Ureter (tissue), 1 donor: ENCODE measurements around the gene PPP4C. TPM values are rescaled to one million over a fixed set of nuclear protein-coding genes. Genes with fewer than 3 reads are reported as not detected.
"Not testable (repeated sequence)": the region's sequence is repeated elsewhere in the genome, so short reads cannot be mapped to it uniquely, and the experiment has no call there.

Experiments used
- DNase-seq: peaks from one replicate; pipeline ENCODE4 v3.0.0-alpha.2; 2020; ENCODE audit warnings: low spot score
- total RNA-seq: library from RNA; stranded (reverse); gene quantifications from one replicate; pipeline ENCODE4 v1.2.4, GENCODE V29; 2023
- donor health status: DM: yes; HTN: yes; CAD: no.

PPP4C gene
- total RNA-seq, 1 donor from 2014 or later, result 88.9 TPM

GRCh38 chr16:30096105-30096861 is 20.5 kb downstream of the PPP4C start, which contains the start of gene YPEL3:
Gene YPEL3, minus strand, starts transcription at chr16:30096213. Its CDS starts 731 bp downstream, at chr16:30095482.
- peak; percentile 94 for DNase-seq

DNA sequence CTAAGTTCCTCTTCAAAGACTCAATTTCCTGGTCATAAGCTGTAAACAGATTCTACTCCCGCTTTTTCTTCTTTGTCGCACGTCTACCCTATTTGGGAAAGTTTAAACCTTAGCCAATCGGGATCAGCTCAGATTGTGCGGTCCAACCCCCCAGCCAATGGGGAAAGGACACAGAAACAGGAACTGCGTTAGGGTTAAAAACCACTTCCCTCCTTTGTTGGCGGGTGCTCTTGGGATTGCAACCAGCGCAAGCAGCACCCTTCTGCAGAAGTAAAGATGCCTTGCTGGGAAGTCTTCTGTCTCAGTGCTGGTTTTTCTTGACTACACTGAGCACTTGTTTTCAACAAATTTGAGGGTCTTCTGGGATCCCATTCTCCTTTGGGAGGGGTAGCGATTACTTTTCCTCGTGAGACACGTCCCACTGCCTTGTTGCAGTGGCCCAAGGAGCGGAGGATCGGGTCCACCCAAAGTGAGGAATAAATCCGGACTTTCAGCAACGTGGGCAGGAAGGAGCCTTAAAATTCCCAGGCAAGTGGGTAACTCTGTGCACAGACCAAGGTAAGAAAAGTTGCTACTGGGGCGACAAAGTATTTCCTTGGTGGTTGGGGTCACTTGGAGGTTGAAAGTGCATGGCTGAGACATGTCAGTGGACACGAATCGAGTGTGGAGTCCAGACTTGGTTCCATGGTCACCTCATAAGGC is 21.2 kb downstream of the PPP4C start:
- no peak for DNase-seq

GRCh38 chr16:30104090-30104489 is 28.3 kb downstream of the PPP4C start:
- DNase-seq, result no peak

DNA sequence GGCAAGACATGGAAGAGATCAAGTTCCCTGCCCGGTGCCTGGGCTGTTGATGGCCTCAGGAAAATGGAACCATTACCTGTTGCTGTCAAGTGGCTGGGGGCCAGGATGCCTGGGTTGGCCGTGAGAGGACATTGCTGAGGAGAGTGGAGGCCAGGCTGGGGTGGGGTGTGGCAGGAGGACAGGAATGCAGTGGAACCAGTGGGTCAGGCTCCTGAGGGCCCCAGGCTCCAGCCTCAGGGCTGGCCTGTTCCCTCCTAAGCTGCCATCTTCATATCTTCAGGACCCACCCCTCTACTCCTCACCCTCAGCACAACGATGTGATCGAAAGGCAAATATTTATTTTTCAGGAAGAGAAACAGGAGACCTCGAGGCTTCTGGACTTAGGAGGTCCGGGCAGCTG is 28.7 kb downstream of the PPP4C start:
- peak; percentile 72 for DNase-seq

GRCh38 chr16:30108059-30108850 is 32.5 kb downstream of the PPP4C start:
- DNase-seq, result no peak

GRCh38 chr16:30110661-30111060 is 34.9 kb downstream of the PPP4C start:
- no peak for DNase-seq

- DNase-seq, result no peak
These were observed 36.6 kb downstream of the PPP4C start for GRCh38 chr16:30112197-30113030.

DNA sequence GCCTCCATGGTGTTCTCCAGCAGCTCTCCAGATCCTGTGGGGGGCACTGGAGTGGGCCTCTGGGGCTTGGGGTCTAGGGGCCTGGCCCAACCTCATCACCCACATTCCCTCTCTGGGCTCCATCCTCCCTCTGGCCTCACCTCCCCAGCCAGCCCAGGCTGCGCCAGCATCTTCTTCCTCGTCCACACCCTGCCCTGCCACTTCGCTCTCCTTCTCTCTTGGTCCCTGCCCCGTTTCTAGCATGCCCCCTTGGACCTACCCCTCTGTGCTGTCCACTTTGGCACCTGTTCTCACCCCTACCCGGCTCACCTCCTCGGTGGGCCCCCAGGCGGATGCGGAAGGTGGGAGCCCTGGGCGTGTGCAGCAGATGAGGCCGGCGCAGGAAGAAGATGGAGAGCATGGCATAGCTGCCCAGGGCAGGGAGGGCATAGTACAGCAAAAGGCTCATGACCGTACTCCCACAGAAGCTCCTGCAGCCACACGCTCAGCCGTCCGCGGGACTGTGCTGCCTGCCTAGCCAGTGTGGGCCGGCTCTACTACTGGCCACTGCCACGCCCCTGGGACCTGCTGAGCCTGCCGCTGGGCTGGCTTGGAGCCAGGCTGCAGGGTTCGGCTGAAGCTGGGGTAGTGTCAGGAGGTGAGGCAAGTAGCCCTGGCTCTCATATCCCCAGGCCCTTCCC is 37.4 kb downstream of the PPP4C start, which contains the start of gene GDPD3:
Gene GDPD3 (minus strand): TSS at position 507 of the 680 bp plus-strand sequence. CDS start 59 bp downstream, at position 448.
- peak; percentile 82 for DNase-seq

GRCh38 chr16:30113711-30114333 is 38.0 kb downstream of the PPP4C start:
- no peak for DNase-seq

DNA sequence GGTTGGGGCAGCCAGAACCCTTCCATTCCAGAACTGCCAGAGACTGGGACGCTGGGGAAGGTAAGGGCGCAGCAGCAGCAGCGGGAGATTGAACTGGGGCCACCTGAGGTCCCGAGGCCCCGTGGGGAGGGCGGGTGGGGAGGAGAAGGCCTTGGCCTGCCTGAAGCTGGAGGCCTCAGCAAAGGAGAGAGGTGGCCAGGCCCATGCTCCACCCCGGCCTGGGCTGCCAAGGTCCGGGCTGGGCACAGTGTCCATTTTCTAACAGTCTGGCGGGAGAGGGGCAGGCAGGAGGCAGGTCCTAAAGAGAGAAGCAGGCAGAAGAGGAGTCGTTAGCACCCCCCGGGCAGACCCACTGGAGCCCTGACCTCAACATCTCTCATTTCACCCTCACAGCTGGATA is 38.6 kb downstream of the PPP4C start:
- DNase-seq, result no peak

- not testable (repeated sequence) for DNase-seq
These were observed 39.0 kb downstream of the PPP4C start for GRCh38 chr16:30114833-30115232.

- peak; percentile 59 for DNase-seq
These were observed 39.4 kb downstream of the PPP4C start for GRCh38 chr16:30115238-30115637.

- no peak for DNase-seq
These were observed 40.8 kb downstream of the PPP4C start for GRCh38 chr16:30116291-30117207.

DNA sequence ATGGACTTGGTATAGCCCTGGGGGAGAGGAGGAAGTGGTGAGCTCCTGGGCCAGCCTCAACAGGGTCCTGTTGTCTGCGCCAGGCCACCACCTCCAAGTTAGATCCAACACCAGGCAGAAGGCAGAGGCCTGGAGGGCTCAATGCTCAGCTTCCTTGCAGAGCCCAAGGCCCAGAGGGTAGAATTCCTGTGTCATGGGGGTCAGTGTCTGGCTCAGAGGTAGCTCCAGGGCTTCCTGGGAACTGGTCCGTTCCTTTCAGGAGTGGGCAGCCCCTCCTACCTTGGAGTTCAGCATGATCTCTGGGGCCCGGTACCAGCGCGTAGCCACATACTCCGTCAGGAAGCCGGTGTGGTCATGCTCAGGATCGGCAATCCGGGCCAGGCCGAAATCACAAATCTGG is 42.0 kb downstream of the PPP4C start:
- no peak for DNase-seq

- DNase-seq, result no peak
These were observed 43.6 kb downstream of the PPP4C start for GRCh38 chr16:30119428-30119827.

GRCh38 chr16:30120340-30121105 is 44.7 kb downstream of the PPP4C start:
- no peak for DNase-seq

GRCh38 chr16:30121741-30122571 is 46.2 kb downstream of the PPP4C start:
- peak; percentile 71 for DNase-seq
